HEK293T (cell line): Measurements from ENCODE around the gene ANXA7.

Experiments
- CTCF ChIA-PET: fragments of 350-600 bp; formaldehyde crosslinking; extraction: SDS; loops from one replicate; lab custom pipeline; 2021; ENCODE audit warnings: antibody characterized with exemption, inconsistent platforms; lab: Yijun Ruan, JAX
- POLR2A ChIA-PET: fragments of 350-600 bp; formaldehyde crosslinking; extraction: SDS; loops from one replicate; lab custom pipeline; 2020; ENCODE audit warnings: antibody characterized with exemption, inconsistent platforms; lab: Yijun Ruan, JAX
- DNase-seq: peaks from one replicate; pipeline ENCODE4 v3.0.0; 2012; ENCODE audit warnings: mixed read lengths; ENCODE audit errors: extremely low spot score
- ARNT ChIP-seq: fragments of 450-650 bp; IDR thresholded peaks from 2 replicates; pipeline ENCODE4 v1.6.1; 2017; ENCODE audit warnings: mild to moderate bottlenecking
- BHLHE40 ChIP-seq: fragments of 450-650 bp; IDR thresholded peaks from 2 replicates; pipeline ENCODE4 v1.6.1; 2016; ENCODE audit warnings: mild to moderate bottlenecking, moderate library complexity, borderline replicate concordance
- CTBP1 ChIP-seq: fragments of 450-650 bp; IDR thresholded peaks from 2 replicates; pipeline ENCODE4 v1.6.1; 2016; ENCODE audit warnings: borderline replicate concordance
- ELF4 ChIP-seq: fragments of 450-650 bp; IDR thresholded peaks from 2 replicates; pipeline ENCODE4 v1.6.1; 2017; ENCODE audit warnings: antibody characterized with exemption
- FOXA1 ChIP-seq: fragments of 450-650 bp; IDR thresholded peaks from 2 replicates; pipeline ENCODE4 v1.6.1; 2016; ENCODE audit warnings: mild to moderate bottlenecking
- FOXK2 ChIP-seq: fragments of 450-650 bp; IDR thresholded peaks from 2 replicates; pipeline ENCODE4 v1.6.1; 2016; ENCODE audit warnings: mild to moderate bottlenecking
- FOXM1 ChIP-seq: fragments of 450-650 bp; IDR thresholded peaks from 2 replicates; pipeline ENCODE4 v1.6.1; 2017; ENCODE audit warnings: mild to moderate bottlenecking, borderline replicate concordance
- HDGF ChIP-seq: fragments of 450-650 bp; IDR thresholded peaks from 2 replicates; pipeline ENCODE4 v1.6.1; 2017; ENCODE audit warnings: antibody characterized with exemption, borderline replicate concordance
- L3MBTL2 ChIP-seq: fragments of 450-650 bp; conservative IDR thresholded peaks from 2 replicates; pipeline ENCODE4 v1.6.1; 2016; ENCODE audit warnings: mild to moderate bottlenecking
- LEF1 ChIP-seq: fragments of 450-650 bp; IDR thresholded peaks from 2 replicates; pipeline ENCODE4 v1.6.1; 2017; ENCODE audit warnings: mild to moderate bottlenecking, borderline replicate concordance
- NFRKB ChIP-seq: fragments of 450-650 bp; IDR thresholded peaks from 2 replicates; pipeline ENCODE4 v1.6.1; 2016; ENCODE audit warnings: mild to moderate bottlenecking, moderate library complexity
- SP1 ChIP-seq: fragments of 450-650 bp; IDR thresholded peaks from 2 replicates; pipeline ENCODE4 v1.6.1; 2017
- SUZ12 ChIP-seq: fragments of 450-650 bp; IDR thresholded peaks from 2 replicates; pipeline ENCODE4 v1.6.1; 2016; ENCODE audit warnings: mild to moderate bottlenecking
- TARDBP ChIP-seq: fragments of 450-650 bp; IDR thresholded peaks from 2 replicates; pipeline ENCODE4 v1.6.1; 2016
- ZNF384 ChIP-seq: fragments of 450-650 bp; IDR thresholded peaks from 2 replicates; pipeline ENCODE4 v1.6.1; 2016
- TF ChIP-seq, protein P1 (sequence below): fragments of 450-650 bp; IDR thresholded peaks from 2 replicates; pipeline ENCODE4 v1.6.1; 2016

ANXA7 gene

GRCh38 chr10:73448384-73448783 lies 34.5 kb upstream of the ANXA7 start:
- TF ChIP-seq ELF4 (no peak), L3MBTL2 (no peak), CTBP1 (no peak), NFRKB (no peak), BHLHE40 (no peak), LEF1 (no peak), SUZ12 (no peak), SP1 (no peak), TARDBP (no peak), FOXA1 (no peak), ZNF384 (no peak), ARNT (no peak), FOXK2 (no peak), FOXM1 (no peak), HDGF (no peak)
- TF ChIP-seq, protein P1, sequence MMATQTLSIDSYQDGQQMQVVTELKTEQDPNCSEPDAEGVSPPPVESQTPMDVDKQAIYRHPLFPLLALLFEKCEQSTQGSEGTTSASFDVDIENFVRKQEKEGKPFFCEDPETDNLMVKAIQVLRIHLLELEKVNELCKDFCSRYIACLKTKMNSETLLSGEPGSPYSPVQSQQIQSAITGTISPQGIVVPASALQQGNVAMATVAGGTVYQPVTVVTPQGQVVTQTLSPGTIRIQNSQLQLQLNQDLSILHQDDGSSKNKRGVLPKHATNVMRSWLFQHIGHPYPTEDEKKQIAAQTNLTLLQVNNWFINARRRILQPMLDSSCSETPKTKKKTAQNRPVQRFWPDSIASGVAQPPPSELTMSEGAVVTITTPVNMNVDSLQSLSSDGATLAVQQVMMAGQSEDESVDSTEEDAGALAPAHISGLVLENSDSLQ, result no peak
- ChIA-PET POLR2A (no interaction called here), CTCF (no interaction called here)
- DNase-seq, result no peak

DNA sequence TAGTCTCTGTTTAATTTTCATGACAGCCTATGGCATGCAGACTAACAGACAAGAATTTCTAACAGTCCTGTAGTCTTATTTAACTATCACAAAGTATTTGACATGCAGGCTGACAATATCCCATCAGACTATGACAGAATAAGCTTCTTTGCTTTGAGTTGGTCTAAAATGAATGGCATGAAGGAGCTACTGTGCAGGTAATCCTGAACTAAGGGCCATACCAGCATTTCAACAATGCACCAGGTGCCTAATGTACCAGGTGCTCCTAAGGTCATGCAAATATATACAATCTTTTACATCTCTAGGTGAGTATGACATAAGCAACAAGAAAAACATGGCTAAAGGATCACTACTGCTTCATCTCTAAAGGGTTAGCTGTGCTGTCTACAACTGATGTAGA lies 33.1 kb upstream of the ANXA7 start:
- TF ChIP-seq FOXA1 (no peak), NFRKB (no peak), SUZ12 (no peak), TARDBP (no peak), BHLHE40 (no peak), FOXK2 (no peak), L3MBTL2 (no peak), ARNT (no peak), CTBP1 (no peak)
- no peak for DNase-seq
- ChIA-PET POLR2A (no interaction called here), CTCF (no interaction called here)

- POLR2A ChIA-PET, result no interaction called here
- TF ChIP-seq NFRKB (no peak), ARNT (no peak), CTBP1 (no peak), FOXK2 (no peak), TARDBP (no peak), ZNF384 (no peak), FOXM1 (no peak), FOXA1 (no peak), L3MBTL2 (no peak), SUZ12 (no peak), BHLHE40 (no peak), SP1 (no peak), HDGF (no peak)
- TF ChIP-seq, protein P1, result no peak
- CTCF ChIA-PET, result no interaction called here
- no peak for DNase-seq
Measured at GRCh38 chr10:73444457-73444856, 30.6 kb upstream of the ANXA7 start.

DNA sequence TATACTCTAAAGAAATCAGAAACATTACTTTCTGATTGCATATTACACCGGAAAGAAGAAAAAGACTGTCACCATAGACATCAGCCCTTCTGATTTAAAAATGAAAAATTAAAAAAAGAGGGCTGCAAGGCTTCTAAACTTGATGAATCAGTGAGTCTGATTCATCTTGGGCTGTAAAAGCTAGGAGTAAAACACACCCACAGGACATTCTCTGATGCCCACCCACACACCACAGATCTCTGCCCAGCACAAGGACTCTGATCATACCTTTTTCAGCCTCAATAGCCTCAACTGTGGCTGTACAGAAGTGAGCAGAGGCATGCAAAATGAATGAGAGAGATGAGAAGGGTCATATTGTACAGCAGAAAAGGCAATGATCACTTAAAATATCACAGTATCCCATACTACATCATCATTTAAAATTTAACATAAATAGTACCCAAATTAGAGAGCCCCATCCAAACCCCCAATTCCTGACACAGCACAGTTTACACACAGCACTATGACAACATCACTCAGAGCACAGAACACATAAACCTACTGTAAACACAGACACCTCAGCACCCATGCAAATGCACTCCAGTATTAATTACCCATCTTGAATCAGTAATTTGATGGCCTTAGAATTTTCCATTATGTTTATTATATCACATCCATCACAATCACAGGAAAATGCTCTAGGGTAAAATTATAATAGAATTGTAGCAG lies 25.9 kb upstream of the ANXA7 start:
- TF ChIP-seq SUZ12, result no peak
- no peak for TF ChIP-seq L3MBTL2
- no peak for TF ChIP-seq TARDBP
- TF ChIP-seq ARNT, result no peak
- TF ChIP-seq LEF1, result no peak
- no peak for TF ChIP-seq HDGF
- no peak for TF ChIP-seq CTBP1
- no peak for TF ChIP-seq SP1
- no peak for TF ChIP-seq BHLHE40
- TF ChIP-seq FOXM1, result no peak
- no peak for TF ChIP-seq FOXK2
- no peak for TF ChIP-seq NFRKB
- TF ChIP-seq ZNF384, result no peak
- ChIA-PET POLR2A (no interaction called here), CTCF (no interaction called here)
- DNase-seq, result no peak

DNA sequence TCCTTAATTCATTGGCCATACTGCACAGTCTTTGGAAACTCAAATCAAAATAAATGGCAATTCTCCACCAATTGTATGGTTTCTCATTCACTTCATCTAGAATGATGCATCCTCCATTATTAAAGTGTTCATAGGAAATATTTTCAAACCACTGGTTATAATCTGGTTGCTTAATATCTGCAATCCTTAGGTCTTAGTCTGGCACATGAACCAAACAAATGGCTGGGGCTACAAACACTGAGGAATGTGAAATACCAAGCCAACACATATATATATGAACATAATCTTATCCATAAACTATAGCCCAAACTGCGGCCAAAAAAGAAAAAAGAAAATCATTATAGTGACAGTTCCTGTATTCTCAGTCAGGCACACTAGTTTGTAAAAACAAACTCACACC lies 25.2 kb upstream of the ANXA7 start:
- CTCF ChIA-PET, result no interaction called here
- no peak for DNase-seq
- TF ChIP-seq NFRKB (no peak), ZNF384 (no peak), ELF4 (no peak), BHLHE40 (no peak), ARNT (no peak)
- POLR2A ChIA-PET, result no interaction called here

GRCh38 chr10:73433538-73433867 lies 19.6 kb upstream of the ANXA7 start, which contains the start of gene MSS51:
Gene MSS51, minus strand, starts transcription at chr10:73433561. Its CDS starts 5,277 bp downstream, at chr10:73428284.
- CTCF ChIA-PET, result no interaction called here
- POLR2A ChIA-PET, result no interaction called here
- DNase-seq, result no peak
- TF ChIP-seq BHLHE40 (no peak), FOXA1 (no peak), SP1 (no peak), ELF4 (no peak), ZNF384 (no peak), FOXM1 (no peak), ARNT (no peak), HDGF (no peak), NFRKB (no peak)
- TF ChIP-seq, protein P1, result no peak
